Neutrophil (primary cell): ENCODE data around the gene AKT3.
"Not testable (repeated sequence)": the region's sequence is repeated elsewhere in the genome, so short reads cannot be mapped to it uniquely, and the experiment has no call there.

Experiments used
- H3K27ac ChIP-seq: fragments of 200-600 bp; sonication (generic); 2 replicates; pipeline ENCODE4 v1.5.1; 2016; ENCODE audit warnings: mild to moderate bottlenecking, moderate library complexity
- H3K27me3 ChIP-seq: fragments of 200-600 bp; sonication (generic); 2 replicates; pipeline ENCODE4 v1.6.0; 2016; ENCODE audit warnings: mild to moderate bottlenecking
- H3K36me3 ChIP-seq: fragments of 200-600 bp; sonication (generic); 2 replicates; pipeline ENCODE4 v1.5.1; 2017
- H3K4me1 ChIP-seq, 2 experiments: fragments of 200-600 bp in 1 of 2; sonication (generic) in 1 of 2; 1 replicate in 1 of 2; 2 replicates in 1 of 2; pipeline versions ENCODE4 v1.5.1 to v1.6.1; 2013 to 2016; ENCODE audit warnings: low read depth in 1 of 2, low read length in 1 of 2, mild to moderate bottlenecking in 1 of 2, moderate library complexity in 1 of 2; ENCODE audit not compliant: control insufficient read depth in 1 of 2, insufficient read depth in 1 of 2
- H3K4me3 ChIP-seq, 2 experiments: fragments of 200-600 bp in 1 of 2; sonication (generic) in 1 of 2; 1 replicate in 1 of 2; 2 replicates in 1 of 2; pipeline ENCODE4 v1.5.1; 2013 to 2016; ENCODE audit warnings: low read depth in 1 of 2, low read length in 1 of 2, mild to moderate bottlenecking in 1 of 2, moderate library complexity in 1 of 2
- H3K9me3 ChIP-seq: fragments of 200-600 bp; sonication (generic); 2 replicates; pipeline ENCODE4 v1.5.1; 2016
- CTCF ChIP-seq: fragments of 200-600 bp; sonication (generic); IDR thresholded peaks from 2 replicates; pipeline ENCODE4 v1.5.1; 2016; ENCODE audit warnings: antibody characterized with exemption

The AKT3 gene

GRCh38 chr1:243784506-243784905, 65.5 kb downstream of the AKT3 start:
- Histone ChIP-seq H3K4me1 (no peaks in the 10 kb centered on the region), H3K36me3 (no peaks in the 10 kb centered on the region), H3K27ac (no peak overlapping the region), H3K9me3 (no peaks in the 10 kb centered on the region), H3K4me3 (no peak overlapping the region), H3K27me3 (no peaks in the 10 kb centered on the region)
- TF ChIP-seq CTCF = no peak

- Histone ChIP-seq H3K27ac (no peak overlapping the region), H3K4me1 (no peaks in the 10 kb centered on the region)
- TF ChIP-seq CTCF = no peak
Observed at GRCh38 chr1:243783714-243784113, 66.3 kb downstream of the AKT3 start.

GRCh38 chr1:243772361-243773050, 77.5 kb downstream of the AKT3 start:
- not testable (repeated sequence) for H3K4me1 ChIP-seq, H3K27me3 ChIP-seq, H3K36me3 ChIP-seq, H3K9me3 ChIP-seq, H3K27ac ChIP-seq, H3K4me3 ChIP-seq

More at GRCh38 chr1:243783714-243784113, 66.3 kb downstream of the AKT3 start:
- no peaks in the 10 kb centered on the region for H3K36me3 ChIP-seq
- H3K9me3 ChIP-seq = no peaks in the 10 kb centered on the region
- no peaks in the 10 kb centered on the region for H3K27me3 ChIP-seq
- H3K4me3 ChIP-seq = no peak overlapping the region

- H3K4me3 ChIP-seq = no peak overlapping the region
- TF ChIP-seq CTCF = no peak
- H3K27ac ChIP-seq = no peak overlapping the region
- H3K4me1 ChIP-seq = no peaks in the 10 kb centered on the region
- no peaks in the 10 kb centered on the region for H3K27me3 ChIP-seq
- no peaks in the 10 kb centered on the region for H3K9me3 ChIP-seq
- H3K36me3 ChIP-seq = no peaks in the 10 kb centered on the region
Observed at GRCh38 chr1:243770860-243771259, 79.2 kb downstream of the AKT3 start.

GRCh38 chr1:243765676-243766075, 84.4 kb downstream of the AKT3 start:
- H3K27ac ChIP-seq = no peak overlapping the region
- H3K9me3 ChIP-seq = no peaks in the 10 kb centered on the region
- H3K27me3 ChIP-seq = no peaks in the 10 kb centered on the region
- no peak for TF ChIP-seq CTCF
- H3K36me3 ChIP-seq = no peaks in the 10 kb centered on the region
- no peaks in the 10 kb centered on the region for H3K4me1 ChIP-seq
- H3K4me3 ChIP-seq = no peak overlapping the region

- Histone ChIP-seq H3K9me3 (no peaks in the 10 kb centered on the region), H3K27ac (no peak overlapping the region), H3K36me3 (no peaks in the 10 kb centered on the region), H3K4me1 (no peaks in the 10 kb centered on the region), H3K4me3 (no peak overlapping the region), H3K27me3 (no peaks in the 10 kb centered on the region)
- TF ChIP-seq CTCF = no peak
Observed at GRCh38 chr1:243763806-243764205, 86.2 kb downstream of the AKT3 start.
